SK-N-SH treated with all-trans-retinoic acid at 6 μM for 48 hours (cell line): ENCODE results near the gene THAP5.

ENCODE experiments used
- ATAC-seq: fragments of 200-7000 bp; cut with Tn5 transposase; 3 replicates; pipeline ENCODE4 v1.9.1; 2020; ENCODE audit warnings: mild to moderate bottlenecking, moderate library complexity
- ARNTL ChIP-seq: fragments of 450-650 bp; formaldehyde crosslinking; IDR thresholded peaks from 2 replicates; pipeline ENCODE4 v1.5.0; 2020; ENCODE audit warnings: low read depth, mild to moderate bottlenecking, moderate library complexity, borderline replicate concordance
- BACH2 ChIP-seq: fragments of 250-450 bp; sonication (Bioruptor Pico); IDR thresholded peaks from 2 replicates; pipeline ENCODE4 v1.9.0; 2021; ENCODE audit warnings: mild to moderate bottlenecking, borderline replicate concordance
- ESRRG ChIP-seq: fragments of 250-450 bp; sonication (Bioruptor Pico); IDR thresholded peaks from 2 replicates; pipeline ENCODE4 v1.6.1; 2021; ENCODE audit warnings: mild to moderate bottlenecking
- GLIS3 ChIP-seq: fragments of 250-450 bp; sonication (Bioruptor Pico); IDR thresholded peaks from 2 replicates; pipeline ENCODE4 v1.5.0; 2020; ENCODE audit warnings: mild to moderate bottlenecking, moderate library complexity
- ISL1 ChIP-seq: fragments of 250-450 bp; sonication (Bioruptor Pico); IDR thresholded peaks from 2 replicates; pipeline ENCODE4 v2.1.2; 2022; ENCODE audit warnings: mild to moderate bottlenecking, moderate library complexity
- OSR1 ChIP-seq: fragments of 250-450 bp; sonication (Bioruptor Pico); IDR thresholded peaks from 2 replicates; pipeline ENCODE4 v1.8.0; 2022; ENCODE audit warnings: moderate library complexity, mild to moderate bottlenecking, inconsistent platforms
- PPARA ChIP-seq: fragments of 250-450 bp; sonication (Bioruptor Pico); IDR thresholded peaks from 2 replicates; pipeline ENCODE4 v1.5.0; 2020; ENCODE audit warnings: mild to moderate bottlenecking, borderline replicate concordance
- RARB ChIP-seq: fragments of 250-450 bp; sonication (Bioruptor Pico); IDR thresholded peaks from 2 replicates; pipeline ENCODE4 v1.8.0; 2021; ENCODE audit warnings: mild to moderate bottlenecking, moderate library complexity
- SNAI2 ChIP-seq: fragments of 250-450 bp; sonication (Bioruptor Pico); IDR thresholded peaks from 2 replicates; pipeline ENCODE4 v1.5.0; 2020; ENCODE audit warnings: mild to moderate bottlenecking, moderate library complexity
- TCF4 ChIP-seq: fragments of 250-450 bp; sonication (Bioruptor Pico); IDR thresholded peaks from 2 replicates; pipeline ENCODE4 v1.8.0; 2021; ENCODE audit warnings: mild to moderate bottlenecking, moderate library complexity, borderline replicate concordance
- ZC3H10 ChIP-seq: fragments of 250-450 bp; sonication (Bioruptor Pico); IDR thresholded peaks from 2 replicates; pipeline ENCODE4 v1.5.1; 2021; ENCODE audit warnings: mild to moderate bottlenecking, moderate library complexity
- ZFP3 ChIP-seq: fragments of 250-450 bp; sonication (Bioruptor Pico); IDR thresholded peaks from 2 replicates; pipeline ENCODE4 v1.5.0; 2020; ENCODE audit warnings: mild to moderate bottlenecking, moderate library complexity
- ZFP30 ChIP-seq: fragments of 450-650 bp; formaldehyde crosslinking; IDR thresholded peaks from 2 replicates; pipeline ENCODE4 v1.5.0; 2022; ENCODE audit warnings: mild to moderate bottlenecking, moderate library complexity
- ZNF565 ChIP-seq: fragments of 450-650 bp; formaldehyde crosslinking; conservative IDR thresholded peaks from 2 replicates; pipeline ENCODE4 v1.5.0; 2020; ENCODE audit warnings: low read depth, mild to moderate bottlenecking, moderate library complexity
- ZNF70 ChIP-seq: fragments of 450-650 bp; formaldehyde crosslinking; IDR thresholded peaks from 2 replicates; pipeline ENCODE4 v1.5.0; 2020; ENCODE audit warnings: mild to moderate bottlenecking, moderate library complexity
- ZNF8 ChIP-seq: fragments of 450-650 bp; formaldehyde crosslinking; IDR thresholded peaks from 2 replicates; pipeline ENCODE4 v1.5.0; 2020; ENCODE audit warnings: mild to moderate bottlenecking, moderate library complexity
- TF ChIP-seq, protein P1 (sequence below): fragments of 250-450 bp; sonication (Bioruptor Pico); IDR thresholded peaks from 2 replicates; pipeline ENCODE4 v1.8.0; 2020; ENCODE audit warnings: mild to moderate bottlenecking, moderate library complexity, borderline replicate concordance
- TF ChIP-seq, protein P2 (sequence below): fragments of 250-450 bp; sonication (Bioruptor Pico); IDR thresholded peaks from 2 replicates; pipeline ENCODE4 v1.5.0; 2020; ENCODE audit warnings: mild to moderate bottlenecking, moderate library complexity
- TF ChIP-seq, protein P3 (sequence below): fragments of 250-450 bp; sonication (Bioruptor Pico); IDR thresholded peaks from 2 replicates; pipeline ENCODE4 v1.5.1; 2020; ENCODE audit warnings: low read depth, mild to moderate bottlenecking, moderate library complexity
- TF ChIP-seq, protein P4 (sequence below): fragments of 250-450 bp; sonication (Bioruptor Pico); IDR thresholded peaks from 2 replicates; pipeline ENCODE4 v1.5.1; 2021; ENCODE audit warnings: mild to moderate bottlenecking, moderate library complexity
- TF ChIP-seq, protein P5 (sequence below): fragments of 250-450 bp; sonication (Bioruptor Pico); IDR thresholded peaks from 2 replicates; pipeline ENCODE4 v1.8.0; 2021; ENCODE audit warnings: low read depth, mild to moderate bottlenecking, moderate library complexity, borderline replicate concordance

The THAP5 gene

DNA sequence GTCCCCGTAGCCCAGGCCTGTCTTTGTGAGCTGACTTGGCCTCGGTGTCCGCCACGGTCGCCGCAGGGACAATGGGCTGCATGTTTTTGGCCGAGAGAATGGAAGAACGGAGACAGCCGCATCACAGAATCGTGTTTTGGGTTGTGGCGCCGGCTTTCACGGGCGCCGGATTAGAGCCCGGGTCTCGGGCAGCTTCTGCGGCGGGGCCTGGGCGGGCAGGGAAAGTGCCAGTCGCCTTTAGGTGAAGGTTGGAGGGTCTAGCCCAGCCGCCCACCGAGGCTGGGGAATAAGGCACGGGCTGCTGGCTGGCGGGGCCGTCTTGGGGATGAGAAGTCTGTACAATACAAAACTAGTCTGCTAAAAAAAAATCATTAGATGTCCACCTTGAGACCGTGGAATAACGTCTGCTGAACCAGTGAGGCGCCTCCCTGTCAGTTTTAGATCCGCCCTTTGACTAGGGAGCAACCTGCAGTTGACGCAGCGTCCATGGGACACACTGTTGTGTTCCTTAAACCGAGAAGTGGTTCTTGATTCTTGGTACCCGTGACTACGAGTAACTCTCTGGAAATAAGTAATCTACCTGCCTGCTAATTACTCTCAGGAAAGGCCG lies 745 bp upstream of the THAP5 start:
- TF ChIP-seq, protein P1, sequence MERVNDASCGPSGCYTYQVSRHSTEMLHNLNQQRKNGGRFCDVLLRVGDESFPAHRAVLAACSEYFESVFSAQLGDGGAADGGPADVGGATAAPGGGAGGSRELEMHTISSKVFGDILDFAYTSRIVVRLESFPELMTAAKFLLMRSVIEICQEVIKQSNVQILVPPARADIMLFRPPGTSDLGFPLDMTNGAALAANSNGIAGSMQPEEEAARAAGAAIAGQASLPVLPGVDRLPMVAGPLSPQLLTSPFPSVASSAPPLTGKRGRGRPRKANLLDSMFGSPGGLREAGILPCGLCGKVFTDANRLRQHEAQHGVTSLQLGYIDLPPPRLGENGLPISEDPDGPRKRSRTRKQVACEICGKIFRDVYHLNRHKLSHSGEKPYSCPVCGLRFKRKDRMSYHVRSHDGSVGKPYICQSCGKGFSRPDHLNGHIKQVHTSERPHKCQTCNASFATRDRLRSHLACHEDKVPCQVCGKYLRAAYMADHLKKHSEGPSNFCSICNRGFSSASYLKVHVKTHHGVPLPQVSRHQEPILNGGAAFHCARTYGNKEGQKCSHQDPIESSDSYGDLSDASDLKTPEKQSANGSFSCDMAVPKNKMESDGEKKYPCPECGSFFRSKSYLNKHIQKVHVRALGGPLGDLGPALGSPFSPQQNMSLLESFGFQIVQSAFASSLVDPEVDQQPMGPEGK (CRISPR knock-in tag) = no peak
- TF ChIP-seq, protein P2, sequence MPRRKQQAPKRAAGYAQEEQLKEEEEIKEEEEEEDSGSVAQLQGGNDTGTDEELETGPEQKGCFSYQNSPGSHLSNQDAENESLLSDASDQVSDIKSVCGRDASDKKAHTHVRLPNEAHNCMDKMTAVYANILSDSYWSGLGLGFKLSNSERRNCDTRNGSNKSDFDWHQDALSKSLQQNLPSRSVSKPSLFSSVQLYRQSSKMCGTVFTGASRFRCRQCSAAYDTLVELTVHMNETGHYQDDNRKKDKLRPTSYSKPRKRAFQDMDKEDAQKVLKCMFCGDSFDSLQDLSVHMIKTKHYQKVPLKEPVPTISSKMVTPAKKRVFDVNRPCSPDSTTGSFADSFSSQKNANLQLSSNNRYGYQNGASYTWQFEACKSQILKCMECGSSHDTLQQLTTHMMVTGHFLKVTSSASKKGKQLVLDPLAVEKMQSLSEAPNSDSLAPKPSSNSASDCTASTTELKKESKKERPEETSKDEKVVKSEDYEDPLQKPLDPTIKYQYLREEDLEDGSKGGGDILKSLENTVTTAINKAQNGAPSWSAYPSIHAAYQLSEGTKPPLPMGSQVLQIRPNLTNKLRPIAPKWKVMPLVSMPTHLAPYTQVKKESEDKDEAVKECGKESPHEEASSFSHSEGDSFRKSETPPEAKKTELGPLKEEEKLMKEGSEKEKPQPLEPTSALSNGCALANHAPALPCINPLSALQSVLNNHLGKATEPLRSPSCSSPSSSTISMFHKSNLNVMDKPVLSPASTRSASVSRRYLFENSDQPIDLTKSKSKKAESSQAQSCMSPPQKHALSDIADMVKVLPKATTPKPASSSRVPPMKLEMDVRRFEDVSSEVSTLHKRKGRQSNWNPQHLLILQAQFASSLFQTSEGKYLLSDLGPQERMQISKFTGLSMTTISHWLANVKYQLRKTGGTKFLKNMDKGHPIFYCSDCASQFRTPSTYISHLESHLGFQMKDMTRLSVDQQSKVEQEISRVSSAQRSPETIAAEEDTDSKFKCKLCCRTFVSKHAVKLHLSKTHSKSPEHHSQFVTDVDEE = no peak
- TF ChIP-seq RARB (CRISPR knock-in tag) = no peak
- no peak for TF ChIP-seq TCF4 (CRISPR knock-in tag)
- no peak for TF ChIP-seq ZFP30 (CRISPR knock-in tag)
- TF ChIP-seq ZNF70 = no peak
- TF ChIP-seq, protein P3, sequence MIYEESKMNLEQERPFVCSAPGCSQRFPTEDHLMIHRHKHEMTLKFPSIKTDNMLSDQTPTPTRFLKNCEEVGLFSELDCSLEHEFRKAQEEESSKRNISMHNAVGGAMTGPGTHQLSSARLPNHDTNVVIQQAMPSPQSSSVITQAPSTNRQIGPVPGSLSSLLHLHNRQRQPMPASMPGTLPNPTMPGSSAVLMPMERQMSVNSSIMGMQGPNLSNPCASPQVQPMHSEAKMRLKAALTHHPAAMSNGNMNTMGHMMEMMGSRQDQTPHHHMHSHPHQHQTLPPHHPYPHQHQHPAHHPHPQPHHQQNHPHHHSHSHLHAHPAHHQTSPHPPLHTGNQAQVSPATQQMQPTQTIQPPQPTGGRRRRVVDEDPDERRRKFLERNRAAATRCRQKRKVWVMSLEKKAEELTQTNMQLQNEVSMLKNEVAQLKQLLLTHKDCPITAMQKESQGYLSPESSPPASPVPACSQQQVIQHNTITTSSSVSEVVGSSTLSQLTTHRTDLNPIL (CRISPR knock-in tag) = no peak
- no peak for TF ChIP-seq ARNTL (CRISPR knock-in tag)
- TF ChIP-seq, protein P4, sequence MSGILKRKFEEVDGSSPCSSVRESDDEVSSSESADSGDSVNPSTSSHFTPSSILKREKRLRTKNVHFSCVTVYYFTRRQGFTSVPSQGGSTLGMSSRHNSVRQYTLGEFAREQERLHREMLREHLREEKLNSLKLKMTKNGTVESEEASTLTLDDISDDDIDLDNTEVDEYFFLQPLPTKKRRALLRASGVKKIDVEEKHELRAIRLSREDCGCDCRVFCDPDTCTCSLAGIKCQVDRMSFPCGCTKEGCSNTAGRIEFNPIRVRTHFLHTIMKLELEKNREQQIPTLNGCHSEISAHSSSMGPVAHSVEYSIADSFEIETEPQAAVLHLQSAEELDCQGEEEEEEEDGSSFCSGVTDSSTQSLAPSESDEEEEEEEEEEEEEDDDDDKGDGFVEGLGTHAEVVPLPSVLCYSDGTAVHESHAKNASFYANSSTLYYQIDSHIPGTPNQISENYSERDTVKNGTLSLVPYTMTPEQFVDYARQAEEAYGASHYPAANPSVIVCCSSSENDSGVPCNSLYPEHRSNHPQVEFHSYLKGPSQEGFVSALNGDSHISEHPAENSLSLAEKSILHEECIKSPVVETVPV (CRISPR knock-in tag) = no peak
- no peak for TF ChIP-seq OSR1 (CRISPR knock-in tag)
- TF ChIP-seq, protein P5, sequence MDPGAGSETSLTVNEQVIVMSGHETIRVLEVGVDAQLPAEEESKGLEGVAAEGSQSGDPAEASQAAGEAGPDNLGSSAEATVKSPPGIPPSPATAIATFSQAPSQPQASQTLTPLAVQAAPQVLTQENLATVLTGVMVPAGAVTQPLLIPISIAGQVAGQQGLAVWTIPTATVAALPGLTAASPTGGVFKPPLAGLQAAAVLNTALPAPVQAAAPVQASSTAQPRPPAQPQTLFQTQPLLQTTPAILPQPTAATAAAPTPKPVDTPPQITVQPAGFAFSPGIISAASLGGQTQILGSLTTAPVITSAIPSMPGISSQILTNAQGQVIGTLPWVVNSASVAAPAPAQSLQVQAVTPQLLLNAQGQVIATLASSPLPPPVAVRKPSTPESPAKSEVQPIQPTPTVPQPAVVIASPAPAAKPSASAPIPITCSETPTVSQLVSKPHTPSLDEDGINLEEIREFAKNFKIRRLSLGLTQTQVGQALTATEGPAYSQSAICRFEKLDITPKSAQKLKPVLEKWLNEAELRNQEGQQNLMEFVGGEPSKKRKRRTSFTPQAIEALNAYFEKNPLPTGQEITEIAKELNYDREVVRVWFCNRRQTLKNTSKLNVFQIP (CRISPR knock-in tag) = no peak
- TF ChIP-seq ZNF8 (CRISPR knock-in tag) = no peak
- no peak for TF ChIP-seq BACH2
- ATAC-seq = peak; percentile 57

DNA sequence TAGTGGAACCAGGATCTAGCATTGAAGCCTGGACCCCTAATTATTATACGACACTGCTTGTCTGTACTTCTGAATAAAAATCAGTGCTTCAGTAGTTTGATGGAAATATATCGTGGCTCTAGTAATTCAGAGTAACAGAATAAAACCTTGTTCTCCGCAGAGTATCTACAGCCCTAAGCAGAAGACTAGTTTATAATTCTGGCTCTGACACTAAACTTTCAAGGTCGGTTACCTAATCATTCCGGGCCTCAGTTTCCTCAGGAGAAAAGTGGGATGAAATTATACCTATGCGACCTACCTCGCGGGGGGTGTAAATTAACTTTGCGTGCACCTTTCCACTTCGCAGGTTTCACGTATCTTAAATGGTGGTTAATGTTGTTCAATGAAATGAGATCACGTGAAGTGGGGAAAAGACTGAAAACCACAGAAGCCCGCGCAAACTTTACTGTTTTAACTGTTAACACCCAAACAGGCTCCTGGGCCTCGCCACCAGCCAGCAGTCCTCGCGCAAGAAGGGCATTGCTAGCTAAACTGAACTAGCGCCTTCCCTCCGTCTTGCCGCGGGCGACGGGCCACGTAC lies 615 bp downstream of the THAP5 start:
- TF ChIP-seq, protein P5 (CRISPR knock-in tag) = 0 out of 2 replicates have a peak, but pooled peaks have one; percentile 64
- TF ChIP-seq ISL1 (CRISPR knock-in tag) = no peak
- no peak for ATAC-seq

DNA sequence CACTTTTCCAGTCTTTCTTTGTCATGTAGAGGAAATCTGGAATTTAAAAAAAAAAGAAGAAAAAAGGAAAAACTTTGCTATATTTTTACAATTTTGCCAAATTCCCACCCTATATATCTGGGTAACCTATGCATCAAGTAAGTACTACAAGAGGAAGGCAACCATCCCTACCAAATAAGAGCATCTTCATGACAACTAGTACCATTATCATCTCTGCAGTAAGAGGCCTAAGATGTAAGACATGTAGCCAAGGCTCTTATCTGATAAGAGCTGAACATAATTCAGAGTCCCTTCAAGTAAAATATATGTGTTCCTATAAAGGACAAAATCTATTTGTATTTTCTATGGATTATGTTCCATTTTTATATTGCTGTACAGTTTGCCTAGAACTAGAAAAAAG lies 3.5 kb downstream of the THAP5 start:
- ATAC-seq = no peak
- TF ChIP-seq TCF4 (CRISPR knock-in tag) (no peak), ESRRG (CRISPR knock-in tag) (no peak), RARB (CRISPR knock-in tag) (no peak), SNAI2 (CRISPR knock-in tag) (no peak), ZFP30 (CRISPR knock-in tag) (no peak), ZNF565 (CRISPR knock-in tag) (no peak), PPARA (CRISPR knock-in tag) (no peak), ZNF8 (CRISPR knock-in tag) (no peak), OSR1 (CRISPR knock-in tag) (no peak), GLIS3 (no peak), ZFP3 (CRISPR knock-in tag) (no peak), ZC3H10 (no peak), ZNF70 (no peak), ARNTL (CRISPR knock-in tag) (no peak)
- TF ChIP-seq, protein P5 (CRISPR knock-in tag) = no peak
- TF ChIP-seq, protein P3 (CRISPR knock-in tag) = no peak
